Ishikawa (cell line): ENCODE measurements around the gene KIZ.

ENCODE experiments used
- NFIC ChIP-seq: IDR thresholded peaks from 2 replicates; pipeline ENCODE4 v1.6.1; 2012
- TEAD4 ChIP-seq: IDR thresholded peaks from 2 replicates; pipeline ENCODE4 v1.6.1; 2012

- no peak for TF ChIP-seq TEAD4
- TF ChIP-seq NFIC, result no peak
Observed at GRCh38 chr20:21234324-21234723, 108.4 kb downstream of the KIZ start.
